H1 (cell line): ENCODE results near the gene ELMO1. TPM values are rescaled to one million over a fixed set of nuclear protein-coding genes. Genes with fewer than 3 reads are reported as not detected.

ENCODE experiments used
- CHD1 ChIP-seq: IDR thresholded peaks from 2 replicates; pipeline ENCODE4 v1.6.1; 2012; ENCODE audit warnings: low read depth, low read length, improper control_type of control experiment
- CHD7 ChIP-seq: fragments of 300-600 bp; sonication (generic); IDR thresholded peaks from 2 replicates; pipeline ENCODE4 v1.7.1; 2012; ENCODE audit warnings: low read length, moderate library complexity, mild to moderate bottlenecking, inconsistent platforms; ENCODE audit not compliant: insufficient replicate concordance
- JUND ChIP-seq: IDR thresholded peaks from 2 replicates; pipeline ENCODE4 v1.6.1; 2011; ENCODE audit warnings: mild to moderate bottlenecking, improper control_type of control experiment, low read length
- MAX ChIP-seq: IDR thresholded peaks from 2 replicates; pipeline ENCODE4 v1.6.1; 2012; ENCODE audit warnings: inconsistent platforms
- RAD21 ChIP-seq, 2 experiments: IDR thresholded peaks in 1 of 2; conservative IDR thresholded peaks in 1 of 2; 2 replicates each; pipeline ENCODE4 v1.6.1; 2011; ENCODE audit warnings: low read depth in 2 of 2, low read length in 2 of 2, improper control_type of control experiment in 1 of 2, inconsistent platforms in 1 of 2, mild to moderate bottlenecking in 1 of 2, moderate library complexity in 1 of 2
- RNF2 ChIP-seq: fragments of 200-900, 300-1000 bp; sonication (generic); IDR thresholded peaks from 2 replicates; pipeline ENCODE4 v1.7.1; 2016; ENCODE audit warnings: borderline replicate concordance, low read depth, mild to moderate bottlenecking, antibody characterized with exemption, low read length; ENCODE audit not compliant: poor library complexity, severe bottlenecking; ENCODE audit errors: missing control alignments
- SIN3A ChIP-seq, 2 experiments: IDR thresholded peaks in 1 of 2; conservative IDR thresholded peaks in 1 of 2; 2 replicates each; pipeline ENCODE4 v1.6.1; 2011 to 2012; ENCODE audit warnings: low read length in 2 of 2, improper control_type of control experiment in 1 of 2, low read depth in 1 of 2, mild to moderate bottlenecking in 1 of 2
- SIX5 ChIP-seq: IDR thresholded peaks from 2 replicates; pipeline ENCODE4 v1.6.1; 2011; ENCODE audit warnings: mild to moderate bottlenecking, low read depth, low read length
- TAF1 ChIP-seq: IDR thresholded peaks from 2 replicates; pipeline ENCODE4 v1.6.1; 2011; ENCODE audit warnings: mild to moderate bottlenecking, low read depth, low read length
- TAF7 ChIP-seq: optimal IDR thresholded peaks from 2 replicates; pipeline ENCODE3; 2011; ENCODE audit warnings: low read depth, mild to moderate bottlenecking, inconsistent platforms, low read length, moderate library complexity, borderline replicate concordance
- TCF12 ChIP-seq: IDR thresholded peaks from 2 replicates; pipeline ENCODE4 v1.6.1; 2011; ENCODE audit warnings: low read depth, mild to moderate bottlenecking, low read length
- polyA plus RNA-seq, 7 experiments: library from polyadenylated mRNA; depleted of rRNA in 3 of 7; stranded (reverse) in 5 of 7; unstranded in 2 of 7; fragments of >200 nt in 5 of 7; fragments of 200-250 nt in 2 of 7; gene quantifications; 1 replicate in 5 of 7; 2 replicates in 1 of 7; 4 replicates in 1 of 7; pipeline versions ENCODE4 v1.2.1 to v1.2.3, GENCODE V29; 2011 to 2013; ENCODE audit warnings: missing spikeins in 2 of 7, mixed read lengths in 2 of 7
- total RNA-seq: library from RNA; stranded (reverse); fragmentation: NEBNext Ultra II Directional; extraction: Animal tissue kit (Norgen Biotek cat#: 25700); gene quantifications from 2 replicates; pipeline ENCODE4 v1.2.1, GENCODE V29; 2021

ELMO1 gene
- total and polyA plus RNA-seq, 2 of the 8 experiments (the other 6 are each of a cell fraction or from before 2014, with no cell fraction given) = 18.4 to 21.0 TPM

- no peak for TF ChIP-seq CHD7
- TF ChIP-seq CHD1 = no peak
- TF ChIP-seq JUND = no peak
- TF ChIP-seq MAX = no peak
- peak in 1 of 2 experiments; percentile 29; a peak in 1 of 4 replicates for TF ChIP-seq RAD21 (IDR thresholded peaks at IDR 0.05 in 1 of 2, conservative IDR thresholded peaks at IDR 0.05 in 1 of 2; ENCODE audit: low read depth in 2 of 2, low read length in 2 of 2)
- no peak for TF ChIP-seq SIX5
- TF ChIP-seq TAF7 = no peak
- TF ChIP-seq SIN3A (conservative IDR thresholded peaks at IDR 0.05 in 1 of 2, IDR thresholded peaks at IDR 0.05 in 1 of 2; ENCODE audit: low read depth in 1 of 2, low read length in 2 of 2) = no peak
- TF ChIP-seq TAF1 = no peak
- no peak for TF ChIP-seq TCF12
- TF ChIP-seq RNF2 = no peak
Measured at GRCh38 chr7:37109843-37110242, 338.8 kb downstream of the ELMO1 start (continued).
